ENCODE measurements around the gene PCDHGA4.
"Not testable (repeated sequence)": the region's sequence is repeated elsewhere in the genome, so short reads cannot be mapped to it uniquely, and the experiment has no call there.

PCDHGA4 gene

GRCh38 chr5:141342773-141343172 is 12.0 kb upstream of the PCDHGA4 start:
- DNase-seq (ENCODE audit: low spot score), result no peak
- no peak for TF ChIP-seq CTCF (IDR thresholded peaks at IDR 0.05; ENCODE audit: extremely low read depth, missing control alignments)

GRCh38 chr5:141343242-141343952 is 11.4 kb upstream of the PCDHGA4 start, which contains the start of gene PCDHGA3:
Gene PCDHGA3, plus strand, starts transcription at chr5:141343829. Its CDS starts 205 bp downstream, at chr5:141344034.
- peak; percentile 3 for TF ChIP-seq CTCF (IDR thresholded peaks at IDR 0.05; ENCODE audit: extremely low read depth, missing control alignments)
- peak; percentile 69 for DNase-seq (ENCODE audit: low spot score)

GRCh38 chr5:141343953-141344463 is 10.8 kb upstream of the PCDHGA4 start:
- TF ChIP-seq CTCF (IDR thresholded peaks at IDR 0.05; ENCODE audit: extremely low read depth, missing control alignments), result no peak
- no peak for DNase-seq (ENCODE audit: low spot score)

GRCh38 chr5:141345327-141345726 is 9.5 kb upstream of the PCDHGA4 start:
- TF ChIP-seq CTCF (IDR thresholded peaks at IDR 0.05; ENCODE audit: extremely low read depth, missing control alignments), result no peak
- no peak for DNase-seq (ENCODE audit: low spot score)

GRCh38 chr5:141346017-141346416 is 8.8 kb upstream of the PCDHGA4 start:
- DNase-seq (ENCODE audit: low spot score), result not testable (repeated sequence)

GRCh38 chr5:141349917-141350619 is 4.8 kb upstream of the PCDHGA4 start, which contains the start of gene PCDHGB1:
Gene PCDHGB1, plus strand, starts transcription at chr5:141350099. Its CDS starts 162 bp downstream, at chr5:141350261.
- peak; percentile 85 for DNase-seq (ENCODE audit: low spot score)
- TF ChIP-seq CTCF (IDR thresholded peaks at IDR 0.05; ENCODE audit: extremely low read depth, missing control alignments), result peak; percentile 67

- no peak for TF ChIP-seq CTCF (IDR thresholded peaks at IDR 0.05; ENCODE audit: extremely low read depth, missing control alignments)
- no peak for DNase-seq (ENCODE audit: low spot score)
Observed at GRCh38 chr5:141351591-141351990, 3.2 kb upstream of the PCDHGA4 start.

All from GM20000 (cell line).